ENCODE data around the gene DMD.
"Not testable (repeated sequence)": the region's sequence is repeated elsewhere in the genome, so short reads cannot be mapped to it uniquely, and the experiment has no call there.

The DMD gene

GRCh38 chrX:31969714-31970113, 1241.6 kb downstream of the DMD start:
- DNase-seq: no peak

GRCh38 chrX:31962256-31962655, 1249.1 kb downstream of the DMD start:
- no peak for DNase-seq

GRCh38 chrX:31934842-31935370, 1276.4 kb downstream of the DMD start:
- no peak for DNase-seq

- no peak for DNase-seq
These were observed 1277.3 kb downstream of the DMD start for GRCh38 chrX:31934015-31934414.

DNA sequence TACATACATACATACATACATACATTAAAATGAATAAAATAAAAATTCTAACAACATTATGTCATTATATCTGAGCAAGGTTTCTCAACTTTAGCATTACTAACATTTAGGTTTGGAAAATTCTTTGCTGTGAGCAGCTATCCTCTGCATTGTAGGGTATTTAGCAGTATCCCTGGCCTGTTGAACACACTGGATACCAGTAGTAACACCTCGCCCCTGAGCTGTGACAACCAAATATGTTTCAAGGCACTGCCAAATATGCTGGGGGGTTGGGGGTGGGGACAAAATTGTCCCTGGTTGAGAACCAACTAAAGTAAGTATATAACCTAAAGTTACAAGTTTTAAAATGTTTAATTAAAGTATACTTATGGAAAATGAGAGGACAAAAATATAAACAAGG, 1278.6 kb downstream of the DMD start:
- no peak for DNase-seq

GRCh38 chrX:31932320-31932719, 1279.0 kb downstream of the DMD start:
- DNase-seq: not testable (repeated sequence)

- DNase-seq: no peak
These were observed 1280.1 kb downstream of the DMD start for GRCh38 chrX:31931225-31931624.

DNA sequence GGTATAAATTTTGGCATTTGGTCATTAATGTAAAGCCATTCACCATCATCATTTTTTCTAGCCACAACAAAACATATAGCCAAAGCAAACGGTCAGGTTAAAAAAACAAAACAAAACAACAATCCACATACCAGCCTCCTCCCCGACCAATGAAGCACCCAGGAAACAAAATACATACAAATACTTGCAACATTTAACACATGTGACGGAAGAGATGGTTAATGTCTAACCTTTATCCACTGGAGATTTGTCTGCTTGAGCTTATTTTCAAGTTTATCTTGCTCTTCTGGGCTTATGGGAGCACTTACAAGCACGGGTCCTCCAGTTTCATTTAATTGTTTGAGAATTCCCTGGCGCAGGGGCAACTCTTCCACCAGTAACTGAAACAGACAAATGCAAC, 1282.0 kb downstream of the DMD start:
- no peak for DNase-seq

DNA sequence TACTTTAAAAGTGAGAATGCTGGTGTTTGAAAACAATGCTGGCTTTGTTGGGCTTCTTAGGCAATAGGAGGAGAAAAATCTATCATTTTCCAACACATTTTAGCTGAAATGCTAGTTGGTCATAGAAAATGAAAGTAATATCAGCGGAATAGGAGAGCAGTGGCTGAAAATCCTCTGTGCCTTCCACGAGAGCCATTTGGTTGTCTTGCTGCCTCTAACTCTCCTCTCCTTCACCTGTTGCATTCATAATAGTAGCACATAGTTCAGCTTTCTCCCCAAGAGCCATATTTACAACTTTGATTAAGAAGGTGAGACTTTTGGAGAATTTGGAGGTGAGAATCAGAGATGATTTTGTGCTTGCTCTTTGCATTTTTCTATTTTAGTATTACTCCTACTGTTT, 1290.1 kb downstream of the DMD start:
- DNase-seq: no peak

- no peak for DNase-seq
These were observed 1301.3 kb downstream of the DMD start for GRCh38 chrX:31909850-31910572.

GRCh38 chrX:31894152-31894551, 1317.2 kb downstream of the DMD start:
- DNase-seq: no peak

- DNase-seq: no peak
These were observed 1317.8 kb downstream of the DMD start for GRCh38 chrX:31893525-31893924.

DNA sequence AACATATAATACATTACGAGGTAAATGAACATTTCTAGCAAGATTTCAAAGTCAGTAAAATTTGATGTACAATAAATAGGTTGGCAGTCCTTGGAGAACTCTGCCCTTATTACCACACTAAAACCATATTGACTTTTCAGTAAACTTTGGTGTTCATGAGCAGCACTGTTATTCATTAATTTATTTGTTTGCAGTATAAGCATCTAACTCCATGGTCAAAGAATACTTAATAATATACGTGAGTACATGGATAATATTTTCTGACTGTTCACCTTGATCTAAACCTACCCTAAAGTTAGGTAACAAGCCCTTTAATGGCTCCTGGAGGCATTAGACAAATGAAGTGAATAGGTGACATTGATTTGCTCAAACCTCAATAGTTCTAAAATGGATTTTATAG, 1322.3 kb downstream of the DMD start:
- DNase-seq: no peak

DNA sequence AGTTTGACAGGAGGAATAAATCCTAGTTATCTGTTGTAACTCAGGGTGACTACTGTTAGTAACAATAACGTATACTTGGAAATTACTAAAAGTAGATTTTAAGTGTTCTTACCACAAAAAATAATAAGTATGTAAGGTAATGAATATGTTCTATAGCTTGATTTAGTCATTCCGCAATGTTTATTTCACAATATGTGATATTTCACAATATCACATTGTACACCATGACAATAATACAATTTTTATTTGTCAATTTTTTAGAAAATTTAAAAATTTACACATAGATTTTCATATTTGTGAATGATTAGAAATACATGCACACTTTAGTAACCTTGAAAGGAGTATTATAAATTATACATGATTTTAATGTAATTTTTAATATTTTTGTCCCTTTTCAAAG, 1326.8 kb downstream of the DMD start:
- DNase-seq: no peak

DNA sequence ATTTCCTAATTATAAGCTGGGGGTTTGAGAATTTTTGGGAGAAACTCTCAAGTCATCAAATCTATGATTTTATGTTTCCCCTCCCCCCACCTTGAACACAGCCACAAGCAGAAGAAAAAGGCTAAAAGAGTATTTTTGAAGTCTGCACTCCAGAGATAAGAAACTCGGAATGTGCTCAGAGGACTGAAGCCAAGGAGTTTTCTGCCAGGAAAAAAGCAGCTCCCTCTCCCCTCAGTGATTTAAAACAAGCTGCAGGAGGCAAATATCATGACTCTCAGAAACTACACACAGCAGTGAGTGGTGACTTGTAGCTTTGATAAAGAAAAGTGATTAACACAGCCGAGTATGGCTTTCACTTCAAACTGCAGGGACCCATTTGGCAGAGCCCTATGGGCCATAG, 1339.3 kb downstream of the DMD start:
- DNase-seq: no peak

DNA sequence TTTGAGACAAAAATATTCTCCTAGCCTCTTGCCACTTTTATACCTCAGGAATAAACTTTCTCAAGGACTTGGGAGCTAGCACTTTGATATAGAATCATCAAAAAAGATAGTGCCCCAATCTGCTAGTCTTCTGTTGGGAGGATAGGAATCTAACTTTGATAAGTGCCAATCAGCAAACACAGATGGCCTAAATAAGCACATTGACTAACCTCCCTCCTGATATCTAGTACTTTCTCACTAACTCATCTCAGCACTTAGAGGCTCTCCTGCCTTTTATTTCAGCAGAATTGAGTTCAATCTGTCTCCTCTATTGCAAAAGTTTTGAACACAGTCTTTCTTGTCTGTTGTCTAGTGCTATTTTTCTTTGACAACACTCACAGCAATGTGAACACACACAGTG, 1341.1 kb downstream of the DMD start:
- no peak for DNase-seq

GRCh38 chrX:31860686-31861085, 1350.7 kb downstream of the DMD start:
- DNase-seq: no peak

- DNase-seq: no peak
These were observed 1352.4 kb downstream of the DMD start for GRCh38 chrX:31858915-31859314.

DNA sequence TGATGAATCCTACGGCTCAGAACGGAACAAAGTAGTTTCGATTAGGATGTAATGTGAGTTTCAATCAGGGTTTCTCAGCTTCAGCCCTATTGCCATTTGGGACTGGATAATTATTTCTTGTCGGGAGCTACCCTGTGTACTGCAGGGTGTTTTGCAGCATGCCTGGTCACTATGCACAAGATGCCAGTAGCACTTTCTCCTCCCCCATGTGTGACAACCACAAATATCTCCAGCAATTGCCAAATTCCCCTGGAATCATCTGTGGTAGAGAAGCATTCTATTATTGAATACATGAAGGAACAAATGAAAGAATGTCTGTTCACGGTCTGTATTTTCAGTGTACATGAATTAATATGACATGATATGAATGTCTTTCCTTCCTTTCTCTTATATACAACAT, 1356.6 kb downstream of the DMD start:
- no peak for DNase-seq

GRCh38 chrX:31851761-31852160, 1359.6 kb downstream of the DMD start:
- DNase-seq: no peak

GRCh38 chrX:31847773-31848172, 1363.6 kb downstream of the DMD start:
- no peak for DNase-seq

DNA sequence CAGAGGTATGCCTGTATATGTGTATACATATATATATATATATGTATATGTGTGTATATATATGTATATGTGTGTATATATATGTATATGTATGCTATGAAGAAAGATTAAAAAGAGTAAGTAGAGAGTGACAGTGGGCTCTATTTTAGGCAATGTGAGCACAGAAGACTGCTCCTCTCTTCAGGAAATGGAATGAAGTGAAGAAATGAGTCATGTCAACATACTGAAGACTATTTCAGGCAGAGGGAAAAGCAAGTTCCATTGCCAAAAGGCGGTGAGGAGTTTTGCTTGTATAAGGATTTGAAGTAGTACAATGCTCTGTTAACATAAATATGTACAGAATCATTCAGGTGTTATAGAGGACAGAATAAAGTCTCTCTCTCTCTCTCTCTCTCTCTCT, 1366.3 kb downstream of the DMD start:
- DNase-seq: no peak

GRCh38 chrX:31838617-31839016, 1372.7 kb downstream of the DMD start:
- no peak for DNase-seq

DNA sequence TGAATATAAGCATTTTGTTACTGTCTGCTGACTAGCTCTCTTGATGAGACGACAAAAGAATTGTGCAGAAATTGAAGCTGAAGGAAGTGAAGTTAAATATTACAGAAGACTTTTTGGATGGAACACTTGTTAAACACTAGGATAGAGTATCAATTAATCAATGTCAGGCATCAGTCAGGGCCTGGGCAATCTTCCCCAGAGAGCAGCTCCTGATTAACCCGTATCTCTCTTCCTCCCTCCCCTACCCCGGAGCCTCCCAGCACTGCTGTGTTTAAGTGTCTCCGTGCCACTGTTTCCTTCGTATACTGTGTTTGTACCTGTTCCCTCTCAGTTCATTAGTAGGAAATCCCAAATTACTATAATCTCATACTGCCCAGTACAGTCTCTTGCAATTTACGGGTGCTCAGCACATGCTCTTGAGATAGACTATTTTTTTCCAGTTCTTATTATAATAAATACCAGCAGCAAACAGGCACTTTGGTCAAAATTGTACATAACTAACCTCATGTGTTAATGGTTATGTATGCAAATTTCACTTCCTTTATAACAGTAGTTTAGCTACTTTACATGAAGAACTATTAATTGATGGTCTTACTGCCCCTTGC, 1373.8 kb downstream of the DMD start:
- DNase-seq: no peak

- no peak for DNase-seq
These were observed 1374.9 kb downstream of the DMD start for GRCh38 chrX:31836479-31836878.
